Measurements from ENCODE around the gene ATAD3B. TPM values are rescaled to one million over a fixed set of nuclear protein-coding genes. Genes with fewer than 3 reads are reported as not detected.

ATAD3B gene
- total and polyA plus RNA-seq, 2 of the 13 experiments (the other 11 are each of a cell fraction or from before 2014, with no cell fraction given), result 9.6 to 31.1 TPM

DNA sequence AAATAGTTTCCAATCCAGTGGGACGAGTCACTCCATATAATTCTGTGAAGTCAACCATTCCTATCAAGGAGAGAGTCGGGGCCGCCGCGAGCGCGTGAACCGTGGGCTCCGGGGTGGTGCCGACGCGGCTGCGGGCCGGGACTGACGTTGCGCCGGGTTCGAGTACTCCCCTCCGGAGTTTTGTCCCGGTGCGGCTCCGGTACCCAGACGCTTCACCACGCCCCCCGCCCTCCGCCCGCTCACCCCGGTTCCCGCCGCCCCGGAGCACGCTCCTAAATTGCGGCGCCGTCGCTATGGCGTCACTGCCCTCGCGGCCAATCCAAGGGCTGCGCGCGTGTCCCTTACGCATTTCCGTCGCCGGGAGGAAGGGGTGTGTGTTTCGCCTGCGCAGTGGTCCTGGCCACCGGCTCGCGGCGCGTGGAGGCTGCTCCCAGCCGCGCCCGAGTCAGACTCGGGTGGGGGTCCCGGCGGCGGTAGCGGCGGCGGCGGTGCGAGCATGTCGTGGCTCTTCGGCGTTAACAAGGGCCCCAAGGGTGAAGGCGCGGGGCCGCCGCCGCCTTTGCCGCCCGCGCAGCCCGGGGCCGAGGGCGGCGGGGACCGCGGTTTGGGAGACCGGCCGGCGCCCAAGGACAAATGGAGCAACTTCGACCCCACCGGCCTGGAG, at the start of gene ATAD3B (continued):
- no peak for TF ChIP-seq ZNF891 (CRISPR knock-in tag; IDR thresholded peaks at IDR 0.05)
- TF ChIP-seq ZNF207 (IDR thresholded peaks at IDR 0.05; ENCODE audit: borderline replicate concordance), result no peak
- TF ChIP-seq, protein P1, sequence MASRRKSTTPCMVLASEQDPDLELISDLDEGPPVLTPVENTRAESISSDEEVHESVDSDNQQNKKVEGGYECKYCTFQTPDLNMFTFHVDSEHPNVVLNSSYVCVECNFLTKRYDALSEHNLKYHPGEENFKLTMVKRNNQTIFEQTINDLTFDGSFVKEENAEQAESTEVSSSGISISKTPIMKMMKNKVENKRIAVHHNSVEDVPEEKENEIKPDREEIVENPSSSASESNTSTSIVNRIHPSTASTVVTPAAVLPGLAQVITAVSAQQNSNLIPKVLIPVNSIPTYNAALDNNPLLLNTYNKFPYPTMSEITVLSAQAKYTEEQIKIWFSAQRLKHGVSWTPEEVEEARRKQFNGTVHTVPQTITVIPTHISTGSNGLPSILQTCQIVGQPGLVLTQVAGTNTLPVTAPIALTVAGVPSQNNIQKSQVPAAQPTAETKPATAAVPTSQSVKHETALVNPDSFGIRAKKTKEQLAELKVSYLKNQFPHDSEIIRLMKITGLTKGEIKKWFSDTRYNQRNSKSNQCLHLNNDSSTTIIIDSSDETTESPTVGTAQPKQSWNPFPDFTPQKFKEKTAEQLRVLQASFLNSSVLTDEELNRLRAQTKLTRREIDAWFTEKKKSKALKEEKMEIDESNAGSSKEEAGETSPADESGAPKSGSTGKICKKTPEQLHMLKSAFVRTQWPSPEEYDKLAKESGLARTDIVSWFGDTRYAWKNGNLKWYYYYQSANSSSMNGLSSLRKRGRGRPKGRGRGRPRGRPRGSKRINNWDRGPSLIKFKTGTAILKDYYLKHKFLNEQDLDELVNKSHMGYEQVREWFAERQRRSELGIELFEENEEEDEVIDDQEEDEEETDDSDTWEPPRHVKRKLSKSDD (CRISPR knock-in tag; IDR thresholded peaks at IDR 0.05; ENCODE audit: low read depth), result 0 out of 2 replicates have a peak, but pooled peaks have one; percentile 47
- TF ChIP-seq, protein P2, sequence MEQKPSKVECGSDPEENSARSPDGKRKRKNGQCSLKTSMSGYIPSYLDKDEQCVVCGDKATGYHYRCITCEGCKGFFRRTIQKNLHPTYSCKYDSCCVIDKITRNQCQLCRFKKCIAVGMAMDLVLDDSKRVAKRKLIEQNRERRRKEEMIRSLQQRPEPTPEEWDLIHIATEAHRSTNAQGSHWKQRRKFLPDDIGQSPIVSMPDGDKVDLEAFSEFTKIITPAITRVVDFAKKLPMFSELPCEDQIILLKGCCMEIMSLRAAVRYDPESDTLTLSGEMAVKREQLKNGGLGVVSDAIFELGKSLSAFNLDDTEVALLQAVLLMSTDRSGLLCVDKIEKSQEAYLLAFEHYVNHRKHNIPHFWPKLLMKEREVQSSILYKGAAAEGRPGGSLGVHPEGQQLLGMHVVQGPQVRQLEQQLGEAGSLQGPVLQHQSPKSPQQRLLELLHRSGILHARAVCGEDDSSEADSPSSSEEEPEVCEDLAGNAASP (CRISPR knock-in tag; IDR thresholded peaks at IDR 0.05; ENCODE audit: borderline replicate concordance), result 0 out of 2 replicates have a peak, but pooled peaks have one; percentile 17
- 0 out of 2 replicates have a peak, but pooled peaks have one; percentile 24 for TF ChIP-seq ZNF776 (CRISPR knock-in tag; IDR thresholded peaks at IDR 0.05)
- TF ChIP-seq HNRNPL (IDR thresholded peaks at IDR 0.05; ENCODE audit: low read depth, low read length), result no peak
- no peak for TF ChIP-seq SIX1 (CRISPR knock-in tag; IDR thresholded peaks at IDR 0.05; ENCODE audit: borderline replicate concordance)
- TF ChIP-seq ZNF737 (CRISPR knock-in tag; IDR thresholded peaks at IDR 0.05; ENCODE audit: borderline replicate concordance), result no peak
- TF ChIP-seq ZNF703 (CRISPR knock-in tag; IDR thresholded peaks at IDR 0.05; ENCODE audit: borderline replicate concordance), result no peak
- no peak for TF ChIP-seq RELA (CRISPR knock-in tag; IDR thresholded peaks at IDR 0.05)
- TF ChIP-seq SNAI1 (CRISPR knock-in tag; IDR thresholded peaks at IDR 0.05; ENCODE audit: borderline replicate concordance), result no peak
- TF ChIP-seq, protein P3, sequence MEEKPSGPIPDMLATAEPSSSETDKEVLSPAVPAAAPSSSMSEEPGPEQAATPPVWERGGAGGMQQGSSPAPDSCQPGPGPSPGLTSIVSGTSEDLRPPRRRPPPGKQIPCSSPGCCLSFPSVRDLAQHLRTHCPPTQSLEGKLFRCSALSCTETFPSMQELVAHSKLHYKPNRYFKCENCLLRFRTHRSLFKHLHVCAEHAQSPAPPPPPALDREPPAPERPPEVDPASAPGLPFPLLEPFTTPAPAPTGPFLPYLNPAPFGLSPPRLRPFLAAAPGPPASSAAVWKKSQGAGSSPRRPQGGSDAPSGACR (CRISPR knock-in tag; IDR thresholded peaks at IDR 0.05), result no peak
- TF ChIP-seq ZSCAN20 (CRISPR knock-in tag; IDR thresholded peaks at IDR 0.05; ENCODE audit: borderline replicate concordance), result no peak
- TF ChIP-seq, protein P4, sequence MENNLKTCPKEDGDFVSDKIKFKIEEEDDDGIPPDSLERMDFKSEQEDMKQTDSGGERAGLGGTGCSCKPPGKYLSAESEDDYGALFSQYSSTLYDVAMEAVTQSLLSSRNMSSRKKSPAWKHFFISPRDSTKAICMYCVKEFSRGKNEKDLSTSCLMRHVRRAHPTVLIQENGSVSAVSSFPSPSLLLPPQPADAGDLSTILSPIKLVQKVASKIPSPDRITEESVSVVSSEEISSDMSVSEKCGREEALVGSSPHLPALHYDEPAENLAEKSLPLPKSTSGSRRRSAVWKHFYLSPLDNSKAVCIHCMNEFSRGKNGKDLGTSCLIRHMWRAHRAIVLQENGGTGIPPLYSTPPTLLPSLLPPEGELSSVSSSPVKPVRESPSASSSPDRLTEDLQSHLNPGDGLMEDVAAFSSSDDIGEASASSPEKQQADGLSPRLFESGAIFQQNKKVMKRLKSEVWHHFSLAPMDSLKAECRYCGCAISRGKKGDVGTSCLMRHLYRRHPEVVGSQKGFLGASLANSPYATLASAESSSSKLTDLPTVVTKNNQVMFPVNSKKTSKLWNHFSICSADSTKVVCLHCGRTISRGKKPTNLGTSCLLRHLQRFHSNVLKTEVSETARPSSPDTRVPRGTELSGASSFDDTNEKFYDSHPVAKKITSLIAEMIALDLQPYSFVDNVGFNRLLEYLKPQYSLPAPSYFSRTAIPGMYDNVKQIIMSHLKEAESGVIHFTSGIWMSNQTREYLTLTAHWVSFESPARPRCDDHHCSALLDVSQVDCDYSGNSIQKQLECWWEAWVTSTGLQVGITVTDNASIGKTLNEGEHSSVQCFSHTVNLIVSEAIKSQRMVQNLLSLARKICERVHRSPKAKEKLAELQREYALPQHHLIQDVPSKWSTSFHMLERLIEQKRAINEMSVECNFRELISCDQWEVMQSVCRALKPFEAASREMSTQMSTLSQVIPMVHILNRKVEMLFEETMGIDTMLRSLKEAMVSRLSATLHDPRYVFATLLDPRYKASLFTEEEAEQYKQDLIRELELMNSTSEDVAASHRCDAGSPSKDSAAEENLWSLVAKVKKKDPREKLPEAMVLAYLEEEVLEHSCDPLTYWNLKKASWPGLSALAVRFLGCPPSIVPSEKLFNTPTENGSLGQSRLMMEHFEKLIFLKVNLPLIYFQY (CRISPR knock-in tag; IDR thresholded peaks at IDR 0.05; ENCODE audit: borderline replicate concordance), result peak; percentile 51
